Measurements from ENCODE around the gene GLI3.
A peak's percentile ranks its signal among the peaks of the same experiment; 100 is the strongest.

Gene GLI3

GRCh38 chr7:41964183-41964753, 272.7 kb downstream of the GLI3 start:
- TF ChIP-seq CTCF (IDR thresholded peaks at IDR 0.05; ENCODE audit: low read depth, low read length), result no peak
- in situ Hi-C loops (cut with HindIII; ENCODE audit: low sequenced_read_pairs), result no loop called here
- DNase-seq (ENCODE audit: low read depth, low spot score), result no peak
- H3K4me3 ChIP-seq (ENCODE audit: low read depth, low read length), result no peak overlapping the region

GRCh38 chr7:41956705-41957104, 280.3 kb downstream of the GLI3 start:
- in situ Hi-C loops (cut with HindIII; ENCODE audit: low sequenced_read_pairs), result no loop called here
- no peak for TF ChIP-seq CTCF (IDR thresholded peaks at IDR 0.05; ENCODE audit: low read depth, low read length)
- no peak overlapping the region for H3K4me3 ChIP-seq (ENCODE audit: low read depth, low read length)
- DNase-seq (ENCODE audit: low read depth, low spot score), result no peak

GRCh38 chr7:41955893-41956675, 280.9 kb downstream of the GLI3 start:
- peak; percentile 100 for DNase-seq (ENCODE audit: low read depth, low spot score)
- no peak for TF ChIP-seq CTCF (IDR thresholded peaks at IDR 0.05; ENCODE audit: low read depth, low read length)
- H3K4me3 ChIP-seq (ENCODE audit: low read depth, low read length), result no peak overlapping the region
- in situ Hi-C loops (cut with HindIII; ENCODE audit: low sequenced_read_pairs), result no loop called here

- no peak for TF ChIP-seq CTCF (IDR thresholded peaks at IDR 0.05; ENCODE audit: low read depth, low read length)
- no peak for DNase-seq (ENCODE audit: low read depth, low spot score)
- in situ Hi-C loops (cut with HindIII; ENCODE audit: low sequenced_read_pairs), result no loop called here
- H3K4me3 ChIP-seq (ENCODE audit: low read depth, low read length), result no peak overlapping the region
Measured at GRCh38 chr7:41955451-41955850, 281.6 kb downstream of the GLI3 start.

- DNase-seq (ENCODE audit: low read depth, low spot score), result no peak
- in situ Hi-C loops (cut with HindIII; ENCODE audit: low sequenced_read_pairs), result no loop called here
- no peak for TF ChIP-seq CTCF (IDR thresholded peaks at IDR 0.05; ENCODE audit: low read depth, low read length)
- H3K4me3 ChIP-seq (ENCODE audit: low read depth, low read length), result no peak overlapping the region
Measured at GRCh38 chr7:41954976-41955375, 282.0 kb downstream of the GLI3 start.

GRCh38 chr7:41948503-41948902, 288.5 kb downstream of the GLI3 start:
- DNase-seq (ENCODE audit: low read depth, low spot score), result no peak
- TF ChIP-seq CTCF (IDR thresholded peaks at IDR 0.05; ENCODE audit: low read depth, low read length), result no peak
- H3K4me3 ChIP-seq (ENCODE audit: low read depth, low read length), result no peak overlapping the region
- in situ Hi-C loops (cut with HindIII; ENCODE audit: low sequenced_read_pairs), result no loop called here

Measured in astrocyte of the spinal cord (primary cell).